Endothelial cell (in vitro differentiated cells): ENCODE measurements around the gene KLRD1. TPM values are rescaled to one million over a fixed set of nuclear protein-coding genes. Genes with fewer than 3 reads are reported as not detected.
A peak's percentile ranks its signal among the peaks of the same experiment; 100 is the strongest.

Source experiments
- DNase-seq: peaks from one replicate; pipeline ENCODE4 v3.0.0; 2021; ENCODE audit warnings: low spot score
- H3K27ac Mint-ChIP-seq: one replicate; pipeline ENCODE4 v1.8.0; 2021; ENCODE audit warnings: mixed read lengths, inconsistent platforms; ENCODE audit not compliant: unreplicated experiment
- H3K27me3 Mint-ChIP-seq: one replicate; pipeline ENCODE4 v1.8.0; 2021; ENCODE audit warnings: mild to moderate bottlenecking, moderate library complexity, mixed read lengths, inconsistent platforms; ENCODE audit not compliant: unreplicated experiment
- H3K36me3 Mint-ChIP-seq: one replicate; pipeline ENCODE4 v1.8.0; 2021; ENCODE audit warnings: mild to moderate bottlenecking, low read depth, mixed read lengths, inconsistent platforms; ENCODE audit not compliant: unreplicated experiment
- H3K4me1 Mint-ChIP-seq: one replicate; pipeline ENCODE4 v1.8.0; 2021; ENCODE audit warnings: mild to moderate bottlenecking, mixed read lengths, inconsistent platforms; ENCODE audit not compliant: unreplicated experiment
- H3K4me3 Mint-ChIP-seq: one replicate; pipeline ENCODE4 v1.8.0; 2021; ENCODE audit warnings: mild to moderate bottlenecking, mixed read lengths, inconsistent platforms; ENCODE audit not compliant: unreplicated experiment
- H3K9me3 Mint-ChIP-seq: one replicate; pipeline ENCODE4 v1.8.0; 2021; ENCODE audit warnings: mixed read lengths, inconsistent platforms; ENCODE audit not compliant: unreplicated experiment
- CTCF ChIP-seq: fragments of 200-600 bp; sonication (generic); IDR thresholded peaks from one replicate; pipeline ENCODE4 v1.5.0; 2021; ENCODE audit warnings: antibody characterized with exemption; ENCODE audit not compliant: unreplicated experiment
- total RNA-seq: library from RNA; stranded (reverse); fragmentation: NEBNext Ultra II Directional; extraction: Animal tissue kit (Norgen Biotek cat#: 25700); gene quantifications from one replicate; pipeline ENCODE4 v1.2.1, GENCODE V29; 2021; ENCODE audit not compliant: unreplicated experiment

Gene KLRD1
- total RNA-seq, 1 donor from 2014 or later, result 0.49 TPM

DNA sequence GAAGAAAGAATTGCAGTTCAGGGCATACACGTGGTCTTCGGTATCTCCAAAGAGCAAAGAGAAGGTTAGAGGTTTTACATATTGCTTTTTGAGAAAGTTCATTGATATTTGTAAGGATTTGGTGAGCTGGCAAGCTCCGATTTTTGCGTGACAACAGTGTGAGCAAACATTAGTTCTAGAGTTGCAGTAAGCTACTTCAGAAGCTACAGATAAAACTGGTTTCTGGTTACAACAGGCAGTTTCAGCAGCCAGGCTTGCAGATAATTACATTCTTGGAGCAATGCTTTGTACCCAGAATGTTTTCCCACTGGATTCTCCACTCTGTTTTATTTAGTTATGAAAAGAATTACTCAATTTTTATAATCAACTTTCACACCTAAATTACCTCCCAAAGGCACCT is 54.0 kb downstream of the KLRD1 start:
- TF ChIP-seq CTCF, result no peak
- Mint-ChIP-seq H3K4me1 (peaks cover 12% of the 10 kb centered on the region), H3K27me3 (no peaks in the 10 kb centered on the region), H3K9me3 (no peaks in the 10 kb centered on the region), H3K36me3 (peaks cover 4% of the 10 kb centered on the region), H3K27ac (no peak overlapping the region), H3K4me3 (no peak overlapping the region)
- no peak for DNase-seq

DNA sequence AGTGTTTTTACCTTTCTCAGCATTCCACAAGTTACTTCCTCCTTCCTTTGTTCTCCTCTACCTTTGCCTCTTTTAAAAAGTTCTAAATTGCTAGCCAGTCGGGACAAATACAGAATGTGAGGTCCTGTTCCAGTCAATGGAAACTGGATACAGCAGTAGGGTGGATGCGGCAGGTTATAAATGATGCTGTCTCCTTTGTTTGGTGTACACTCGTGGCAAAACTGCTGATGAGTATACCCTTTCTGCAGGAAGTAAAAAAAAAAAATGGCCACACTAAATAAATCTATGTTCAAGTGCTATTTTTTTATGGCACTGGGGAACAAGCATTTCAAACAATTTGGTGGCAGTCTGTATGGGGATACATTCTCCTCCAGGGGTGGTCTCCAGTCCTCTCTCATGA is 54.7 kb downstream of the KLRD1 start:
- Mint-ChIP-seq H3K4me3 (no peak overlapping the region), H3K4me1 (peaks cover 12% of the 10 kb centered on the region), H3K27ac (peak overlapping the region; percentile 74), H3K9me3 (no peaks in the 10 kb centered on the region), H3K36me3 (peaks cover 4% of the 10 kb centered on the region), H3K27me3 (no peaks in the 10 kb centered on the region)
- no peak for DNase-seq
- TF ChIP-seq CTCF, result no peak

DNA sequence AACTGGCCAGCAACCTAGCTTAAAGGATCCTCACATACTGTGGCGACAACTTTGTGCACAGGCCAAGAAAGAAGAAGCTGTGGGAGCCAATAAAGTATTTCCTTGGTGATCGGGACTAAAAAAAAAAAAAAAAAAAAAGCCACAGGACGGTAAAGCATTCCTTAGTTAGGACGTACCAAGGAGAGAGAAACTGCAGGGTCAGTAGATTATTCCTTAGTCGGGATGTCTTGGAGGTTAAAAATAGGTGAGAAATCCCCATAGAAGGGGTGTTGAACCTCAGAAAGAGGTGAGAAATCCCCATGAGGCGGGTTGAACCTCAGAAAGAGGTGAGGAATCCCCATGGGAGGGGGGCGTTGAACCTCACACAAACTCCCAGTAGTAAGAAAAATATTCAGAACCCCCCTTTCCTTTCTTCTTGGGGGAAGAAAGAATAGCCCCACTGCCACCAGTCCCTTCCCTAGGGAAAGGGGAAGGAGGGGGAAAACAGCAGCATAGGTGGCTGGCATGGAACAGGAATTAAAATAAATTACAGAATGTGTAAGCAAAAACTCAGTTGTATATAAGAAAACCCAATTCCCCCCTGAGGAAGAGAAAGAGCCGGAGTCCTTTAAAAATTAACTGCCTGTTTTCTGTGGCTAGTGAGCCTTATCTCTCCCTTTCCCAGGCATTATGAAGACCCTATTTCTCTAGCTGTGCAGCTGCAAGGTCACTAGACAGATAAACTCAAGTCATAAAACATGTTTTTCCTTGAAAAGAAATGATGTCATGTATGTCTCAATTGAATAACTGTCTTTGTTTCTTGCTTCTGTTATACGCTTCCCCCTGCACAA is 55.4 kb downstream of the KLRD1 start:
- Mint-ChIP-seq H3K27me3 (no peaks in the 10 kb centered on the region), H3K4me1 (peaks cover 12% of the 10 kb centered on the region), H3K36me3 (peaks cover 4% of the 10 kb centered on the region), H3K9me3 (no peaks in the 10 kb centered on the region), H3K27ac (peak overlapping the region; percentile 74), H3K4me3 (no peak overlapping the region)
- no peak for TF ChIP-seq CTCF
- DNase-seq, result no peak

DNA sequence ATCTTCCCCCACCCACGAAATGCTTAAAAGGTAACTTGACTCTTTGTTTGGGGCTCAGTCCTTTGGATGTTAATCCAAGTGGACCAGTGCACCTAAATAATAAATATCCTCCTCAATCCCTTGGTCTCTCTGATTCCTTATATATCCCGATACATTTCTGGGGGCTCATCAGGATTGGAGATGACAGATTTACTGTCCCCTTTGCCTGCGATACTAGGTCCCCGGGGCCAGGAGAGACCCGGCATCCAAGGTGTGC is 55.9 kb downstream of the KLRD1 start:
- Mint-ChIP-seq H3K4me3 (no peak overlapping the region), H3K36me3 (peaks cover 4% of the 10 kb centered on the region), H3K9me3 (no peaks in the 10 kb centered on the region), H3K27ac (no peak overlapping the region), H3K4me1 (peaks cover 12% of the 10 kb centered on the region), H3K27me3 (no peaks in the 10 kb centered on the region)
- no peak for DNase-seq
- TF ChIP-seq CTCF, result no peak

DNA sequence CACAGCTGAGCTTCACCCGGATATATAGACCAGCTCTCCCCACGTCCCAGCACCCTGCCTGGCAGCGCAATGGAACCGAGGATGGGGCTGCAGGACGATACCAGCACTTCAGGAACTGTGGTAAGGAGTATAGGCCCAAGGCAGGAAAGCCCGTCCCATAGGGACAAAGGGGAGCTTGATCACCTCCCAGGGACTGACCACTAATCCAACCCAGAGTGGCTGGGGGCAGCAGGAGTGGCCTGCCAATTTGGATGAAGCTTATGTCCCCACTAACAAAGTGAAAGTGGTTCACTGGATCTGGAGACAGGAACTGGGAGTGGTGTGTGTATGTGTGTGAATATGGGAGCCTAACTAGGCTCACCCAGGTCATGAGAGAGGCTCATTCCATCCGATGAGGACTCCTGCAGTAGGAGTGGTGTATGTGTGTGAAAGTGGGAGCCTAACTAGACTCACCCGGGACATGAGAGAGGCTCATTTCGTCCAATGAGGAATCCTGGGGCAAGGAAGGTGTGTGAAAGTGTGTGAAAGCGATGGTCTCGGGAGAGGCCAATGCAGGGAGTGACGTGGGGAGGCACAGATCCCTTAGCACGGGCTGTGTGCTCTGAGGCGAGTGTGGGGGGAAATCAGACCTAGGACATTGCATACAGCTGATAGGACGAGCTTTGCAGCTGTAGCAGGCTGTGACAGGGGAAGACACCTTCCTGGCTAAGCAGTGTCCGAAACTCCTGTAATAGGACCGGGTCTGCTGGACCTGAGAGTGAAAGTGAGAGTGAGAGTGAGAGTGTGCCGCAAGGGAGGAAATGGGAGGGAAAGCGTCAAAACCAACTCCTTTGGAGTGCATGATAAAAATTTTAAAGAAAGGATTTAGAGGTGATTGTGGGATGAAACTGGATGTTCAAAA is 56.5 kb downstream of the KLRD1 start:
- no peaks in the 10 kb centered on the region for H3K9me3 Mint-ChIP-seq
- peak; percentile 12 for DNase-seq
- no peaks in the 10 kb centered on the region for H3K27me3 Mint-ChIP-seq
- no peak overlapping the region for H3K4me3 Mint-ChIP-seq
- H3K4me1 Mint-ChIP-seq, result peaks cover 12% of the 10 kb centered on the region
- no peak for TF ChIP-seq CTCF
- H3K36me3 Mint-ChIP-seq, result peaks cover 4% of the 10 kb centered on the region
- H3K27ac Mint-ChIP-seq, result no peak overlapping the region
